ENCODE measurements around the gene EIF3I. TPM values are rescaled to one million over a fixed set of nuclear protein-coding genes. Genes with fewer than 3 reads are reported as not detected.

The EIF3I gene
- total and polyA plus RNA-seq, 2 of the 8 experiments (the other 6 are each of a cell fraction or from before 2014, with no cell fraction given) = 247 to 346 TPM

- TF ChIP-seq TAF7 (optimal IDR thresholded peaks at IDR 0.05; ENCODE audit: borderline replicate concordance, low read depth, low read length) = no peak
- no peak for TF ChIP-seq SIN3A (conservative IDR thresholded peaks at IDR 0.05 in 1 of 2, IDR thresholded peaks at IDR 0.05 in 1 of 2; ENCODE audit: low read depth in 1 of 2, low read length in 2 of 2)
Measured at GRCh38 chr1:32195531-32195930, 26.7 kb upstream of the EIF3I start (continued).
